Measurements from ENCODE around the gene PDE12. TPM values are rescaled to one million over a fixed set of nuclear protein-coding genes. Genes with fewer than 3 reads are reported as not detected.

PDE12 gene
- total and polyA plus RNA-seq, 2 of the 8 experiments (the other 6 are each of a cell fraction or from before 2014, with no cell fraction given), result 9.0 to 12.1 TPM

GRCh38 chr3:57597127-57597923 lies 41.3 kb downstream of the PDE12 start, which contains the start of gene ARF4 (continued):
- TF ChIP-seq CHD7 (IDR thresholded peaks at IDR 0.05; ENCODE audit: insufficient replicate concordance, low read length) (no peak), SRF (IDR thresholded peaks at IDR 0.05; ENCODE audit: low read depth, low read length) (peak; percentile 30), RXRA (IDR thresholded peaks at IDR 0.05; ENCODE audit: insufficient read depth, low read depth, low read length) (no peak), CBX8 (IDR thresholded peaks at IDR 0.05; ENCODE audit: borderline replicate concordance, low read depth, low read length) (no peak), POU5F1 (IDR thresholded peaks at IDR 0.05; ENCODE audit: low read depth, low read length) (no peak), HDAC2 (IDR thresholded peaks at IDR 0.05; ENCODE audit: borderline replicate concordance in 1 of 2, low read depth in 2 of 2, low read length in 2 of 2) (peak in 1 of 2 experiments; percentile 25; a peak in 2 of 4 replicates), EP300 (IDR thresholded peaks at IDR 0.05; ENCODE audit: borderline replicate concordance in 1 of 2, low read depth in 2 of 2, low read length in 2 of 2) (peak in 1 of 2 experiments; percentile 82; a peak in 1 of 3 replicates), RAD21 (IDR thresholded peaks at IDR 0.05 in 1 of 2, conservative IDR thresholded peaks at IDR 0.05 in 1 of 2; ENCODE audit: low read depth in 2 of 2, low read length in 2 of 2) (peak in 1 of 2 experiments; percentile 11; a peak in 2 of 4 replicates)

All from H1 (cell line).